ENCODE results near the gene RAB4A. TPM values are rescaled to one million over a fixed set of nuclear protein-coding genes. Genes with fewer than 3 reads are reported as not detected.

Gene RAB4A
- total RNA-seq, 1 donor from 2014 or later = 44.1 TPM

DNA sequence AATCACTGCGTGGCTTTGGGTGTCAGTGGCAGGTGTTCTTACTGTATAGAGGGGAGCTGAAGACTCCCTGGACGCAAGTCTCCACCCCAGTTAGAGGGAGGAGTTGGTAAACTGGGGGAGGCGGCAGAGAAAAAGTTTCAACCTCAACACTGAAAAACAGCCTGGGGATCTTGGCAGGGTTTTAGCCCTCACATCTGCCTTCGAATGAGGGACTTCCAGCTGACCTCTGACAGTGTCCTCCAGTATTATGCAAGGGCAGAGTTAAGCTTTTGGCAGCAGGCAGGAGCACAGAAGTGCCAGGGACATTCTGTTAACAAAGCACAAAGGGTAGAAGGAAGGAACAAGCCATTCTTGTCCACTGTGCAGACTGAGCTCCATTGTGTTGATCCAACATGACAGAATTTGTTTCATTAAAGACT, 41.2 kb upstream of the RAB4A start:
- H3K79me2 ChIP-seq (ENCODE audit: low read depth) = no peaks in the 10 kb centered on the region
- H3K4me3 ChIP-seq = no peak overlapping the region
- DNase-seq (ENCODE audit: low spot score) = peak; percentile 39
- H3K4me1 ChIP-seq = peaks cover 43% of the 10 kb centered on the region
- H3K4me3 Mint-ChIP-seq = peak overlapping the region; percentile 31
- H3F3A ChIP-seq (ENCODE audit: low read depth) = peaks cover 42% of the 10 kb centered on the region
- H3K27ac Mint-ChIP-seq = peak overlapping the region; percentile 61
- no peak overlapping the region for H3K27ac ChIP-seq
- peak overlapping the region; percentile 51 for H3K4me2 ChIP-seq
- H3K9ac ChIP-seq = no peak overlapping the region
- H3K36me3 ChIP-seq = no peaks in the 10 kb centered on the region
- peaks cover 4% of the 10 kb centered on the region for H3K9me3 Mint-ChIP-seq
- H3K9me3 ChIP-seq (ENCODE audit: low read depth) = no peaks in the 10 kb centered on the region
- TF ChIP-seq, protein P1, sequence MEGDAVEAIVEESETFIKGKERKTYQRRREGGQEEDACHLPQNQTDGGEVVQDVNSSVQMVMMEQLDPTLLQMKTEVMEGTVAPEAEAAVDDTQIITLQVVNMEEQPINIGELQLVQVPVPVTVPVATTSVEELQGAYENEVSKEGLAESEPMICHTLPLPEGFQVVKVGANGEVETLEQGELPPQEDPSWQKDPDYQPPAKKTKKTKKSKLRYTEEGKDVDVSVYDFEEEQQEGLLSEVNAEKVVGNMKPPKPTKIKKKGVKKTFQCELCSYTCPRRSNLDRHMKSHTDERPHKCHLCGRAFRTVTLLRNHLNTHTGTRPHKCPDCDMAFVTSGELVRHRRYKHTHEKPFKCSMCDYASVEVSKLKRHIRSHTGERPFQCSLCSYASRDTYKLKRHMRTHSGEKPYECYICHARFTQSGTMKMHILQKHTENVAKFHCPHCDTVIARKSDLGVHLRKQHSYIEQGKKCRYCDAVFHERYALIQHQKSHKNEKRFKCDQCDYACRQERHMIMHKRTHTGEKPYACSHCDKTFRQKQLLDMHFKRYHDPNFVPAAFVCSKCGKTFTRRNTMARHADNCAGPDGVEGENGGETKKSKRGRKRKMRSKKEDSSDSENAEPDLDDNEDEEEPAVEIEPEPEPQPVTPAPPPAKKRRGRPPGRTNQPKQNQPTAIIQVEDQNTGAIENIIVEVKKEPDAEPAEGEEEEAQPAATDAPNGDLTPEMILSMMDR (IDR thresholded peaks at IDR 0.05) = no peak
- TF ChIP-seq EZH2phosphoT487 (IDR thresholded peaks at IDR 0.05) (no peak), EZH2 (IDR thresholded peaks at IDR 0.05) (no peak)
- H3K4me1 Mint-ChIP-seq = peaks cover 54% of the 10 kb centered on the region
- peaks cover 10% of the 10 kb centered on the region for H3K27me3 Mint-ChIP-seq (ENCODE audit: insufficient read depth, low read depth)
- H4K20me1 ChIP-seq (ENCODE audit: low read depth) = no peaks in the 10 kb centered on the region
- no peaks in the 10 kb centered on the region for H3K27me3 ChIP-seq
- H2AFZ ChIP-seq (replicated peaks) = peak overlapping the region; percentile 38
- H3K36me3 Mint-ChIP-seq = no peaks in the 10 kb centered on the region

DNA sequence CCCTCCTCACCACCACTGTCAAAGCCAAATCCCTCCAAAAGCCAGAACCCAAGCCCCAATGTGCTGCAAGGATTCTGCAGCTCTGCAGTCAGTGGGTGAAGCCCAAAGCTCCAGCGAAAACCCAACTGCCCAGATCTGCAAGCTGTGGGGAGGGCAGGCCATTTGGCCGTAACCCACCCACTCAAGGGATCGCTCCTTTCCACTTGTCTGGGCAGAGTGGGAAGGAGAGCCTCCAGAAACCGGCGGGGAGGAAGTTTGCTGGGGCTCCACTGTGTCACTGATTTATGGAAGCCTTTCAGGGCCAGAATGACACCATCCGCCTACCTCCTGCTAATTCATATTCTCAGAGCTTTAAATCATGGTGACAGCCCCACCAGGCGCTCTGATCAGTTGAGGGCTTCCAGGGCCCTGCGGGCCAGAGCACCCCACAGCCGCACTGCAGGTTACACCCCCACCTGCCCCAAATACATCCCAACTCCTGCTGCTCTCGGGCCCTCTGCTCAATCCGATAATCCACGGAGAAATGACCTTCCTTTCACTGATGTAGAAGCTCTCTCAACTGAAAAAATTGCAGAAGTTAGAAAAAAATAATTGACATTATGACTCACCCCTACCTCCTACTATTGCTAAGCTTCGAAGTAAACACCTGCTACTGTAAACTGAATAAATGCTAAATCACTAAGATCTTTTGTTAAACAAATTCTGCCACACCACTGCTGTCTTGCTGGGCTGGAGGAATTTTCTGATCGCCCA, 40.6 kb upstream of the RAB4A start:
- Histone ChIP-seq H3K4me3 (no peak overlapping the region), H3F3A (ENCODE audit: low read depth) (peaks cover 46% of the 10 kb centered on the region), H3K9ac (no peak overlapping the region), H2AFZ (replicated peaks) (no peak overlapping the region), H3K27me3 (no peaks in the 10 kb centered on the region), H3K4me2 (peak overlapping the region; percentile 51), H3K79me2 (ENCODE audit: low read depth) (no peaks in the 10 kb centered on the region), H3K27ac (no peak overlapping the region), H3K4me1 (peaks cover 47% of the 10 kb centered on the region), H3K36me3 (no peaks in the 10 kb centered on the region), H4K20me1 (ENCODE audit: low read depth) (no peaks in the 10 kb centered on the region), H3K9me3 (ENCODE audit: low read depth) (no peaks in the 10 kb centered on the region)
- TF ChIP-seq, protein P1 (IDR thresholded peaks at IDR 0.05) = no peak
- TF ChIP-seq EZH2phosphoT487 (IDR thresholded peaks at IDR 0.05) (no peak), EZH2 (IDR thresholded peaks at IDR 0.05) (no peak)
- no peaks in the 10 kb centered on the region for H3K36me3 Mint-ChIP-seq
- H3K9me3 Mint-ChIP-seq = peaks cover 4% of the 10 kb centered on the region
- peaks cover 6% of the 10 kb centered on the region for H3K27me3 Mint-ChIP-seq (ENCODE audit: insufficient read depth, low read depth)
- peaks cover 54% of the 10 kb centered on the region for H3K4me1 Mint-ChIP-seq
- DNase-seq (ENCODE audit: low spot score) = no peak
- peak overlapping the region; percentile 31 for H3K4me3 Mint-ChIP-seq
- no peak overlapping the region for H3K27ac Mint-ChIP-seq

DNA sequence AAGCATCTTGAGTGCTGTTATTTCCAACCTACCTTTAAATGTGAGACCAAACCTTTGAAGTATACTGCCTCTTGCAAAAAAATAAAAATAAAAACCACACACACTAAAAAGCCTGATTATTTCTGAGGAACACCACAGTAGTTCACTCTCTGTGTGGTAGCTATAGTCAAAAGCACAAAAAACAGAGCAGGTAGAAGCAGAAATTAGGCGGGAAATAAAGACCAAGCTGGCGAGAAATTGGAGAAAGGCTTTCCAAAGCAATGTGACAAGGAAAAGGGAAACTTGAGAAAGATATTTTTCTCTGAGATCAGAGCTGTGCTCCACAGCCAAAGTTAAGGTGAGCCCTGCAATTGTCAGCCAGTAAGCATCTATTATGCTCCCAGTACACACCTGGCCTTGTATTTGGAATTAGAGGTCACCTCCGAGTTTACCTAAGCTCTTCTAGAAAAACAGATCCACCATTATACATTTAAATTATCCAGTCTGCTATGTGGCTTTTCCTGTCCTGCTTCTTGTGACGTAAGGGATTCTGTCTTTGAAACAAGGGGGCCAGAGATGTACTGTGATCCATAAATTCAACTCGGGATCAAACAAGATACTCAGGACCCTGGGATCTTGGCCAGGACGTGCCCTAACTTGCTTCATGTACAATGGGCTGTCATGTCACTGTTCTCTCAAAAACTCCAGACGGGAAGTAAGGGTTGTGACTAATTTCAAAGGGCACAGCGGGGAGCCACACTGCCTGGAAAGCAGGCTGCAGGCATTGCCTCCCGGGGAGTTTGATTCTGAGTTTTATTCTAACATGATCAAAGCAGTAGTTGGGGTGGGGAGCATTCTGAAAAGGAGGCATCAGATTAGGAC, 39.8 kb upstream of the RAB4A start:
- Histone ChIP-seq H3K9me3 (ENCODE audit: low read depth) (no peaks in the 10 kb centered on the region), H3K4me2 (peak overlapping the region; percentile 51), H3K4me3 (no peak overlapping the region), H4K20me1 (ENCODE audit: low read depth) (no peaks in the 10 kb centered on the region), H3K36me3 (no peaks in the 10 kb centered on the region), H3K79me2 (ENCODE audit: low read depth) (no peaks in the 10 kb centered on the region), H3F3A (ENCODE audit: low read depth) (peaks cover 46% of the 10 kb centered on the region), H3K4me1 (peaks cover 47% of the 10 kb centered on the region), H3K9ac (no peak overlapping the region), H2AFZ (replicated peaks) (no peak overlapping the region), H3K27me3 (no peaks in the 10 kb centered on the region), H3K27ac (no peak overlapping the region)
- no peaks in the 10 kb centered on the region for H3K36me3 Mint-ChIP-seq
- no peak overlapping the region for H3K27ac Mint-ChIP-seq
- H3K27me3 Mint-ChIP-seq (ENCODE audit: insufficient read depth, low read depth) = peaks cover 8% of the 10 kb centered on the region
- DNase-seq (ENCODE audit: low spot score) = peak; percentile 49
- no peak overlapping the region for H3K4me3 Mint-ChIP-seq
- H3K9me3 Mint-ChIP-seq = peaks cover 4% of the 10 kb centered on the region
- peaks cover 52% of the 10 kb centered on the region for H3K4me1 Mint-ChIP-seq
- TF ChIP-seq EZH2phosphoT487 (IDR thresholded peaks at IDR 0.05) (no peak), EZH2 (IDR thresholded peaks at IDR 0.05) (no peak)
- TF ChIP-seq, protein P1 (IDR thresholded peaks at IDR 0.05) = no peak
